NCI-H146 (cell line): ENCODE results near the gene TCF12.

Experiments used
- DNase-seq: peaks from one replicate; lab custom pipeline; 2025; lab: John Stamatoyannopoulos, UW

Gene TCF12

GRCh38 chr15:57217778-57218598 lies 299.5 kb downstream of the TCF12 start:
- DNase-seq: peak; percentile 30

GRCh38 chr15:57218826-57219576 lies 300.6 kb downstream of the TCF12 start:
- peak; percentile 93 for DNase-seq

- DNase-seq: peak; percentile 17
Observed at GRCh38 chr15:57220205-57220604, 301.8 kb downstream of the TCF12 start.

- no peak for DNase-seq
Observed at GRCh38 chr15:57221134-57221533, 302.7 kb downstream of the TCF12 start.

- DNase-seq: no peak
Observed at GRCh38 chr15:57223345-57223744, 304.9 kb downstream of the TCF12 start.

GRCh38 chr15:57223887-57224286 lies 305.4 kb downstream of the TCF12 start:
- DNase-seq: no peak

- no peak for DNase-seq
Observed at GRCh38 chr15:57224664-57225063, 306.2 kb downstream of the TCF12 start.

- DNase-seq: no peak
Observed at GRCh38 chr15:57227166-57227565, 308.7 kb downstream of the TCF12 start.

GRCh38 chr15:57227899-57228298 lies 309.5 kb downstream of the TCF12 start:
- no peak for DNase-seq

- no peak for DNase-seq
Observed at GRCh38 chr15:57228395-57228794, 310.0 kb downstream of the TCF12 start.

GRCh38 chr15:57229051-57229450 lies 310.6 kb downstream of the TCF12 start:
- no peak for DNase-seq

- DNase-seq: no peak
Observed at GRCh38 chr15:57231559-57231958, 313.1 kb downstream of the TCF12 start.

- no peak for DNase-seq
Observed at GRCh38 chr15:57234156-57234555, 315.7 kb downstream of the TCF12 start.

- DNase-seq: no peak
Observed at GRCh38 chr15:57235186-57235585, 316.7 kb downstream of the TCF12 start.

- DNase-seq: peak; percentile 79
Observed at GRCh38 chr15:57235873-57236272, 317.4 kb downstream of the TCF12 start.

GRCh38 chr15:57236561-57237300 lies 318.3 kb downstream of the TCF12 start:
- DNase-seq: no peak

- peak; percentile 89 for DNase-seq
Observed at GRCh38 chr15:57237301-57237642, 318.8 kb downstream of the TCF12 start.

- DNase-seq: no peak
Observed at GRCh38 chr15:57237676-57238075, 319.2 kb downstream of the TCF12 start.

GRCh38 chr15:57245130-57245529 lies 326.7 kb downstream of the TCF12 start:
- no peak for DNase-seq

GRCh38 chr15:57245714-57246113 lies 327.3 kb downstream of the TCF12 start:
- DNase-seq: no peak

- no peak for DNase-seq
Observed at GRCh38 chr15:57248074-57248473, 329.6 kb downstream of the TCF12 start.

- DNase-seq: no peak
Observed at GRCh38 chr15:57251308-57251707, 332.9 kb downstream of the TCF12 start.

GRCh38 chr15:57251941-57252340 lies 333.5 kb downstream of the TCF12 start:
- DNase-seq: no peak
